Suppressor macrophage treated with lipopolysaccharide for 4 hours (primary cell): Measurements from ENCODE around the gene RRP1B.
"Not testable (repeated sequence)": the region's sequence is repeated elsewhere in the genome, so short reads cannot be mapped to it uniquely, and the experiment has no call there.

Experiments used
- DNase-seq: peaks from one replicate; pipeline ENCODE4 v3.0.0-alpha.2; 2020

Gene RRP1B

DNA sequence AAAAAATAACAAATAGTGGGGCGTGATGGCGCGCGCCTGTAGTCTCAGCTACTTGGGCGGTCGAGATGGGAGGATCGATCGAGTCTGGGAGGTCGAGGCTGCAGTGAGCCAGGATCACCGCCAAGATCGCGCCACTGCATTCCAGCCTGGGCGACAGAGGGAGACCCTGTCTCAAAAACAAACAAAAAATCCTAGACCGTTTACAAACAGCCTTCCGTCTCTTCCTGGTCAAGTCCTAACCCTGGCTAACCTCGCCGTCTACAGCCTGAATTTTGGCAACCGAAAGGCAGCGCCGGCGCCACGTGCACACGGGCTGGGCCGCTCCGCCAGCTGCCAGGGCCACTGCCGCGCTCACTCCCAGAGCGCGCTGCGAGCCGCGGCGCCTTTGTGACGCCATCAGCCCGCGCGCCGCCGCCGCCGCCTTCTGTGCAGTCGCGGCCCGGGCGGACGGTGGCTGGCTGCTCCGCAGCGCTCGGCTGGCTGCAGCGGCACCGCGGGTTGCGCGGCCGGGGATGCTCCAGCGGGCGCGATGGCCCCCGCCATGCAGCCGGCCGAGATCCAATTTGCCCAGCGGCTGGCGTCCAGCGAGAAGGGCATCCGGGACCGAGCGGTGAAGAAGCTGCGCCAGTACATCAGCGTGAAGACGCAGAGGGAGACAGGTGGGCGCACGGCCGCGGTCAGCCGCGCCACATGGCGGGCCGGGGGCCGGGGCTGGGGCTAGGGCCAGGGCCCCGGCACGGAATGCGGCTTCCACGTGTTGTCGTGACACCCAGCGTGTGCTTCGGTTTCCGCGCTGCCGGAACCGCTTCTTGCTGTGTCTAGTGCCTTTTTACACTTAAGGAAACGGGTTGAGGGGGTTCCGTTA lies at the start of gene RRP1B, which contains the start of gene HSF2BP:
RRP1B (plus strand) TSS at position 425 of the 865 bp plus-strand sequence; CDS start at position 530, 105 bp downstream.
HSF2BP (minus strand) TSS at position 353 of the 865 bp plus-strand sequence. CDS start 1,392 bp downstream, outside the sequence.
- peak; percentile 91 for DNase-seq

GRCh38 chr21:43611598-43612369 lies 47.6 kb upstream of the RRP1B start:
- DNase-seq = peak; percentile 62

DNA sequence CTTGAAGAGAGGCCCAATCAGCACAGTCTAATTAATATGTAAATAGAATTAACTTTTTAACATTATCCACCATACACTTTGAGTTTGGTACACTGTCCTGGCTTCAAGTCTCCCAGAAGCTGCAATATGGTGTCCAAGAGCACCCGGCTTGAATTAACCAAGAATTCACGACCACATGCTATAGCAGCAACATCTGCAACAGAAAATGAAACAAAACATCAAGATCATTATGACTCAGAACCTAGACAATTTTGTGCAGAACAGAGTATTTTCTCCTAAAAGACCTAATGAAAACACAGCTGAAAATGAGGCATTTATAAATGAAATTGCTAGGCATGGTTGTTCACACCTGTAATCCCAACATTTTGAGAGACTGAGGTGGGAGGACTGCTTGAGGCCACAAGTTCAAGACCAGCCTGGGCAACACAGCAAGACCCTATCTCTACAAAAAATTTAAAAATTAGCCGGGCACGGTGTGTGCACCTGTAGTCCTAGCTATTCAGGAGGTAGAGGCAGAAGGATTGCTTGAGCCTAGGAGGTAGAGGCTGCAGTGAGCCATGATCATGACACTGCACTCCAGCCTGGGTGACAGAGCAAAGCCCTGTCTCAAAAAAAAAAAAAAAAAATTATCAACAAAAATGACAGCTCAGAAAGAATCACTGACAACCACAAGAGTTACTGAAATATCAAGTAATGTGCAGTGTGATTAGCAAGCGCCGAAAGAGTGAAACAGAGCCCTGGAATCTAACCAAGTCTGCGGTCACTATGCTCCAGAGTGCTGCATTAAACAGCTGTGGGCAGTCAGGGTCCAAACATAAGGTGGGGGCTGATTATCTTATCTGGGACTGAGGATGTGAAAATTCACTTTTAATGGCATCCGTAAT lies 45.4 kb upstream of the RRP1B start:
- peak; percentile 65 for DNase-seq

GRCh38 chr21:43614839-43615238 lies 44.5 kb upstream of the RRP1B start:
- DNase-seq = no peak

DNA sequence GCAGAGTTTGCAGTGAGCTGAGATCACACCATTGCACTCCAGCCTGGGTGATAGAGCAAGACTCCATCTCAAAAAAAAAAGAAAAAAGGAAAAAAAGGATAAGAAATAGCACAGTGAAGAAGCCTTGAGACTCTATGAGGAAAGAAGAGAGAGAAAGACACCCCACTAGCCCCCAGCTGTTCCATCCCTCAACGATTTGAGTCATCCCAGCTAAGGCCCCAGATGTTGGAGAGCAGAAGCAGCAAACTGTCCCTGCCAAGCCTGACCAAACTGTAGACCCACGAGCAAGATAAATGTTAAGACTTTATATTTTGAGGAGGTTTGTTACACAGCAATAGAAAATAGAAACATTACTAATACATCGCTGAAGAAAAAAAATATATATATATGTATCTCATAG lies 42.5 kb upstream of the RRP1B start:
- DNase-seq = not testable (repeated sequence)

DNA sequence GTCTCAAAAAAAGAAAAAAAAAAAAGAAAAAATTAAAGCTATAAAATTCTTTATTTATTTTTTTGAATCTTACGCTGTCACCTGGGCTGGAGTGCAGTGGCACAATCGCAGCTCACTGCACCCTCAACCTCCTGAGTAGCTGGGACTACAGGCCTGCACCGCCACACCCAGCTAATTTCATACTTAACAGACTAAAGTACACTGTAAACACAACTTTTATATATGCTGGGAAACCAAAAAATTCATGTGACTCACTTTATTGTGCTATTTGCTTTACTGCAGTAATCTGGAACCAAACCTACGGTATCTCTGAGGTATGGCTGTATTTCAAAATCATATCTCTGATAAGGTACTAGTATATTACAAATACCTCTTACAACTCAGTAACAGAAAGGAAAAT lies 40.4 kb upstream of the RRP1B start:
- DNase-seq = no peak

GRCh38 chr21:43619344-43619743 lies 40.0 kb upstream of the RRP1B start:
- DNase-seq = no peak

- no peak for DNase-seq
Observed at GRCh38 chr21:43619856-43620255, 39.5 kb upstream of the RRP1B start.

- no peak for DNase-seq
Observed at GRCh38 chr21:43622796-43623195, 36.6 kb upstream of the RRP1B start.

DNA sequence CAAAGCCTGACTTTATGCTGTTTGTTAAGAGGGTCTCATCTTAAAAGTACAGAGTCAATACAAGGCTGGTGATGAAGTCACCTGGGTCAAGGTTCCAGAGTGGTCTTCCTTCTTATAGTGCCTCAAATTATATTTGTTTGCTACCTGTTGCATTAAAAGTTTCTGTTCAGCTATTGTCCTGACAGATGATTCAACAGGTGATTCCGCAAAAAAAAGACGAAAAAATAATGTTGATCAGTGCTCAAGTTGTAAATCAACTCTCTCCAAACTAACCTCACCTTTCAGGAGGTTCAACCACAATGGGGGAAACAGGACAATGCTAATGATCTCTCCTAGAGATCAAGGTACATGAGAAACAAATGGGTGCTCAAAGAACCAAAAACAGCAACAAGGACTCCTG lies 35.8 kb upstream of the RRP1B start:
- no peak for DNase-seq

DNA sequence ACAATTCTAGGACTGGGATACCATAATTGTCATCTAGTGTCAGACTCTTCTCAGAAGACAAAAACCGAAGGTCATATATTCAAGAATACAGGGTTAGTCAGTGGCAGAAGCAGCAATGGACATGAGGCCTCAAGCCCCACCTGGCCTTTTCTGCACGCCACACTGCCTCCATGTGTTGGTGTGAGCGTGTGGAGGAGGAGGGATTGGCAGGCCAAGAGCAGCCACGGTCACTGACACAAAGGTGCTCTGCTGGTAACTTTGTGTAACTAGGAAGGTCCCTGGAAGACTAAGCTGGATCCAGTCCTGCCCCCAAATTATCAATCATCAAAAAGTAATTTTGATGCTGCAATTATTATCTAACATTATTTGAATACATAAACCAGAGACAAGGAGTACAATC lies 35.0 kb upstream of the RRP1B start:
- no peak for DNase-seq

DNA sequence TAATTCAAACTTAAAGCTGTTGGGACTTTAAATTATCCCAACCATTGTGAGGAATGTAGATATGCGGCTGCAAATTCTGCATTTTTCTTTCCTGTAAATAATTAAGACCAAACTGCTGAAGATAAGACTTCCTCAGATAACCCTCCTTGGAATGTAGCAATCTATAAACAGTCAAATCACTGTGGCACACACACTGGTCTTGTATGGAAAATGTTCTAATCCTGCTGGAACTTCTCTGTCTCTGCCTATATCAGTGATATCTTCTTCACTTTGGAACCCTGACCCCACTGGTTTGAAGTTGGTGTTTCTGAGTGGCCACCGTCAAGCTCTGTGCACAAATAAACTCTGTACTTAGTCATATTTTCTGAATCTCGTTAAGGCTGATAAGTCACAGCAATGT lies 33.0 kb upstream of the RRP1B start:
- DNase-seq = no peak

DNA sequence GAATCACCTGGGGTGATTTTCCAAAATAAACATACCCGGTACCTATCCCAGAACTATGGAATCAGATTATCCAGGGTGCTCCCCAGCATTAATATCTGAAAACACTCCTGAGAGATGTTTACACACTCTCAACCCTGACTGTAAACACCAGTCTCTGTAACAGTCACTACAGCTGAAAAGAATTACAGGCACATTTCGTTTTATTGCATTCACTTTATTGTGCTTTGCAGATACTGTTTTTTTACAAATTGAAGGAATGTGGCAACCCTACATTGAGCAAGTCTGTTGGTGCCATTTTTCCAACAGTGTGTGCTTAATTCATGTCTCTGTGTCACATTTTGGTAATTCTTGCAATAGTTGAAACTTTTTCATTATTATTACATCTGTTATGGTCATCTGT lies 31.8 kb upstream of the RRP1B start:
- DNase-seq = no peak

- no peak for DNase-seq
Observed at GRCh38 chr21:43631411-43632107, 27.8 kb upstream of the RRP1B start.

DNA sequence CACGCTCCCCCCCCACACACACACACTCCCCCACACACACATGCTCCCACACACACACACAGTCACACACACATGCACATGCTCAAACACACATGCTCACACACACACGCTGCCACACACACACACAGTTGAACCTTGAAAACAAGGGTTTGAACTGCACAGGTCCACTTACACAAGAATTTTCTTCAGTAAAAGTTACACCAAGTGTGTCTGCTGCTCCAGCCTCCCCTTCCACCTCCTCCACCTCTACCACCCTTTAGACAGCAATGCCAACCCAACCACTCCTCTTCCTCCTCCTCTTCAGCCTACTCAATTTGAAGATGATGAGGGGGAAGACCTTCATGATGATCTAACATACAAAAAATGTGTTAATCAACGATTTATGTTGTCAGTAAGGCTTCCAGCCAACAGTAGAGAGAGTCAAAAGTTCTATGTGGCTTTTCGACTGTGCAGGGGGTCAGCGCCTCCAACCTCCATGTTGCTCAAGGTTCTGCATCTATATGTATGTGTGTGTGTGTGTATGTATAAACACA lies 26.9 kb upstream of the RRP1B start:
- no peak for DNase-seq

DNA sequence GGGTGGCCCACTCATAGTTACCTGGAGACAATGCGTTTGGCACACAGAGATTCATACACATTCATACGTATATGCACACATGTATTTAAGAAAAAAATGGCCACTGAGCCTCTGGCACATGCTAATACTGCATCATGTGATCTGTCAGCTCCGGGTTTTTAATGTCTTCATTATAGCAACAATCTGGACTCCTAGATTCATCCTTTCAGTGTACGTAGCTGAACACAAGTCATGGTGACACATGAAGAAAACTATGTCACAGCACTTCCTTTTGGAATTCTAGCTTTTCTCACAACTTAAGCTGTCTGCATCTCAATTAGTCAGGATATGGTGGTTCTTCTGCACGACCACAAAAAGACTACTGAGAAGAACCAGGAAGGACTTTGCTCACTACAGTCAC lies 24.7 kb upstream of the RRP1B start:
- DNase-seq = no peak

DNA sequence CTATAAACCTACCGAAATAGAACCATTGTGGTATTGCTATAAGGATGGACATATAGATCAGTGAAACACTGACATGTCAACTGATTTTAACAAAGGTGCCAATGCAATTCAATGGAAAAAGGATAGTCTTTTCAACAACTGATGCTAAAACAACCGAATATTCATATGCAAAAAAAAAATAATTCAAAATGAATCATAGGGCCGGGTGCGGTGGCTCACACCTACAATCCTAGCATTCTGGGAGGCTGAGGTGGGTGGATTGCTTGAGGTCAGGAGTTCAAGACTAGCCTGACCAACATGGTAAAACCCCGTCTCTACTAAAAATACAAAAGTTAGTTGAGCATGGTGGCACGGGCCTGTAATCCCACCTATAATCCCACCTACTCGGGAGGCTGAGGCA lies 23.9 kb upstream of the RRP1B start:
- no peak for DNase-seq

- DNase-seq = no peak
Observed at GRCh38 chr21:43637530-43638158, 21.7 kb upstream of the RRP1B start.

DNA sequence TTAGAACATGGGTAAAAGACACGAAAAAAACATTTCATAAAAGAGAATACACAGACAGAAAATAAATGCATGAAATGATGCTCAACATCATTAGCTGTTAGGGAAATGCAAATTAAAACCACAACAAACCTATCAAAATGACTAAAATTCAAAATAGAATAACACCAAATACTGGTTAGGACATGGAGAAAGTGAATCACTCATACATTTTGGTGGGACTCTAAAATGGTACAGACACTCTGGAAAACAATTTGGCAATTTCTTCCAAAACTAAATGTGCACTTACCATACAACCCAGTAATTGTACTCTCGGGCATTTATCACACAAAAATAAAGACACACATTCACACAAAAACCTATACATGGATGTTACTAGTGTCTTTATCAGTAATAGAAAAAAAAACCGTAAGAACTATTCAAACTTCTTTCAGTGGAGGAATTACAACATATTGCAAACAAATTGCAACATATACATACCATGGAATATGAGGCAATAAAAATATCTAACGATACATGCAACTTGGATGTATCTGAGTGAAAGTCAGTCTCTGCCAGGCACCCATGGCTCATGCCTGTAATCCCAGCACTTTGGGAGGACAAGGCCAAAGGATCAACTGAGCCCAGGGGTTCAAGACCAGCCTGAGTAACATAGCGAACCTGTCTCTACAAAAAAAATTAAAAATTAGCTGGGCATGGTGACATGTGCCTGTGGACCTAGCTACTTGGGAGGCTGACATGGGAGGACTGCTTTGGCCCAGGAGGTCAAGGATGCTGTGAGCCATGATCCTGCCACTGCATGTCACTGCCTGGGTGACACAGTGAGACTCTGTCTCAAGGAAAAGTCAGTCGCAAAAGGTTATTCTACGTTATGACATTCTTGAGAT lies 19.6 kb upstream of the RRP1B start:
- peak; percentile 53 for DNase-seq

- no peak for DNase-seq
Observed at GRCh38 chr21:43640400-43640799, 19.0 kb upstream of the RRP1B start.
